ENCODE results near the gene TSPAN16.

GRCh38 chr19:11260996-11261395 is 35.0 kb upstream of the TSPAN16 start:
- TF ChIP-seq POLR2A (IDR thresholded peaks at IDR 0.05) (no peak), CTCF (IDR thresholded peaks at IDR 0.05) (no peak), POLR2AphosphoS5 (IDR thresholded peaks at IDR 0.05; ENCODE audit: insufficient read depth in 1 of 2, low read depth in 1 of 2) (no peak)

Data from vagina (tissue), 2 donors.